Heart left ventricle (tissue), 16 donors: ENCODE measurements around the gene ACADSB. TPM values are rescaled to one million over a fixed set of nuclear protein-coding genes. Genes with fewer than 3 reads are reported as not detected.

ENCODE experiments used
- ATAC-seq, 4 donors: fragments of 200-7000 bp; cut with Tn5 transposase; one replicate each; pipeline ENCODE4 v1.9.1; 2020 to 2022; ENCODE audit warnings: moderate library complexity in 4 of 4, mild to moderate bottlenecking in 3 of 4, moderate number of reproducible peaks in 1 of 4
- DNase-seq, 5 donors: peaks; one replicate each; pipeline ENCODE4 v3.0.0-alpha.2; 2020
- H3K27ac ChIP-seq, 12 donors: fragments of 200-600 bp; sonication (generic) in 4 of 12; one replicate each; pipeline versions ENCODE4 v1.5.0 to v1.8.0; 2016 to 2022; ENCODE audit warnings: mild to moderate bottlenecking in 2 of 12
- H3K27me3 ChIP-seq, 9 donors: fragments of 200-600 bp; sonication (generic) in 2 of 9; one replicate each; pipeline versions ENCODE4 v1.5.1 to v1.8.0; 2016 to 2022; ENCODE audit warnings: mild to moderate bottlenecking in 3 of 9
- H3K36me3 ChIP-seq, 9 donors: fragments of 200-600 bp; sonication (generic) in 2 of 9; one replicate each; pipeline versions ENCODE4 v1.5.0 to v1.8.0; 2018 to 2022; ENCODE audit warnings: mild to moderate bottlenecking in 2 of 9
- H3K4me1 ChIP-seq, 12 donors: fragments of 200-600 bp; sonication (generic) in 4 of 12; one replicate each; pipeline versions ENCODE4 v1.5.0 to v1.8.0; 2016 to 2022; ENCODE audit warnings: mild to moderate bottlenecking in 3 of 12
- H3K4me3 ChIP-seq, 12 donors: fragments of 200-600 bp; sonication (generic) in 4 of 12; one replicate each; pipeline versions ENCODE4 v1.5.0 to v1.8.0; 2017 to 2022; ENCODE audit warnings: mild to moderate bottlenecking in 9 of 12, moderate library complexity in 4 of 12
- H3K9me3 ChIP-seq, 12 donors: fragments of 200-600 bp; sonication (generic) in 4 of 12; one replicate each; pipeline versions ENCODE4 v1.5.0 to v1.8.0; 2016 to 2022; ENCODE audit warnings: mild to moderate bottlenecking in 1 of 12
- CTCF ChIP-seq, 12 donors: fragments of 200-600 bp; sonication (generic) in 4 of 12; IDR thresholded peaks; one replicate each; pipeline versions ENCODE4 v1.5.0 to v1.8.0; 2018 to 2022; ENCODE audit warnings: antibody characterized with exemption in 12 of 12, mild to moderate bottlenecking in 5 of 12
- POLR2A ChIP-seq, 2 donors: fragments of 450-650 bp; IDR thresholded peaks; one replicate each; pipeline ENCODE4 v1.6.1; 2017; ENCODE audit warnings: antibody characterized with exemption in 2 of 2, mild to moderate bottlenecking in 2 of 2, moderate library complexity in 2 of 2
- WGBS, 4 donors: extraction: QIAGEN DNeasy Blood & Tissue Kit in 2 of 4; methylation state at CpG; one replicate each; pipeline versions ENCODE4 v1.1.5 to v1.1.7; 2013 to 2018; 5-methylcytosine and 5-hydroxymethylcytosine counted together
- intact Hi-C, 10 donors: fragments of 100-400 bp; cut with DNase I; formaldehyde crosslinking; loops; one replicate each; pipeline versions ENCODE4 v1.11.1 to v1.14.2; 2022
- polyA plus RNA-seq, 2 donors: library from polyadenylated mRNA; stranded (reverse); fragments of 200-250 nt; gene quantifications; one replicate each; pipeline ENCODE4 v1.2.3, GENCODE V29; 2013
- total RNA-seq, 9 donors: library from RNA; depleted of rRNA in 2 of 9; stranded (reverse); fragments of >200 nt in 2 of 9; fragmentation: NEBNext Ultra II Directional in 3 of 9; extraction: Animal tissue kit (Norgen Biotek cat#: 25700) in 3 of 9; gene quantifications; one replicate each; pipeline versions ENCODE4 v1.1.0 to v1.2.4, GENCODE V29; 2016 to 2023
- donor health status: ischemic (EF 13 %, LVEDD 7.1; RV severe dilation, severe dysfunction).
- donor health status: healthy with polysubstance abuse.
- donor health status: DM: no; HTN: yes; CAD: no.
- donor health status: DM: no; HTN: no; CAD: no.
- donor health status: ischemic (EF 25% LVEDD 6.9; RV normal size, moderate dysfunction).
- donor health status: ischemic (EF 25% LVEDD 5.7; RV mildly dilated, moderate dysfunction).
- donor health status: healthy.
- donor health status: DM: yes; HTN: yes; CAD: no.
- donor health status: ischemic (EF 35%, LVEDD 5.7; RV mildly dilated, moderate dysfunction).
- donor health status: nonischemic (EF 11% LVEDD 7.7; RV severe dilation, severe dysfunction).
- donor health status: DM: yes; HTN: yes; CAD: no.
- donor health status: PGD.
- donor health status: ischemic (EF 29% LVEDD 5.4; RV normal size, mild dysfunction).
- donor health status: nonischemic (EF 23%, LVEDD 6.1; RV moderate dilation, normal function).

The ACADSB gene
- total and polyA plus RNA-seq, 11 donors = 9.6 to 102 (median 53.4) TPM

GRCh38 chr10:122981066-122981464 is 27.7 kb upstream of the ACADSB start:
- intact Hi-C loops = loop anchor here in 4 of 10 donors (2.0 to 10.0 kb wide), 3 partner anchors 26 to 606 kb away; partner anchors contain the start of genes C10orf88 (in 2 of the 4), ACADSB (in 1 of the 4), IKZF5 (in 1 of the 4) and PLEKHA1 (in 1 of the 4)
- peak overlapping the region in 11 of 12 donors; percentile 41 to 92 (median 75) for H3K4me3 ChIP-seq

GRCh38 chr10:122983898-122984297 is 24.9 kb upstream of the ACADSB start:
- no peaks in the 10 kb centered on the region for H3K9me3 ChIP-seq
- H3K4me1 ChIP-seq = peaks cover 0 to 13% (median 6%) of the 10 kb centered on the region in 12 donors
- H3K27me3 ChIP-seq = no peaks in the 10 kb centered on the region
- DNase-seq = no peak
- no peak for TF ChIP-seq POLR2A (IDR thresholded peaks at IDR 0.05)
- TF ChIP-seq CTCF (IDR thresholded peaks at IDR 0.05) = no peak
- H3K4me3 ChIP-seq = no peak overlapping the region
- no peak for ATAC-seq
- intact Hi-C loops = loop anchor here in 1 of 10 donors (10.0 kb wide), 1 partner anchor 609 kb away; the partner anchor contains the start of gene PLEKHA1
- peaks cover 0 to 24% (median 6%) of the 10 kb centered on the region in 9 donors for H3K36me3 ChIP-seq
- 96 to 98% (median 97%) methylated on average over 6 of the region's 6 CpGs for WGBS, 4 donors
- H3K27ac ChIP-seq = no peak overlapping the region

More at GRCh38 chr10:122981066-122981464, 27.7 kb upstream of the ACADSB start:
- no peak for DNase-seq
- H3K9me3 ChIP-seq = no peaks in the 10 kb centered on the region
- H3K27ac ChIP-seq = peak overlapping the region in 3 of 12 donors; percentile 86 to 94 (median 90)
- H3K27me3 ChIP-seq = no peaks in the 10 kb centered on the region
- ATAC-seq = no peak
- H3K36me3 ChIP-seq = peaks cover 0 to 16% (median 3%) of the 10 kb centered on the region in 9 donors
- TF ChIP-seq POLR2A (IDR thresholded peaks at IDR 0.05) (no peak), CTCF (IDR thresholded peaks at IDR 0.05) (peak in 3 of 12 donors; percentile 24 to 35 (median 27))
- peaks cover 0 to 13% (median 6%) of the 10 kb centered on the region in 12 donors for H3K4me1 ChIP-seq
- WGBS, 4 donors = 22 to 33% (median 29%) methylated on average over 4 of the region's 4 CpGs

- 98 to 100% (median 99%) methylated on average over 2 of the region's 2 CpGs for WGBS, 4 donors
- Histone ChIP-seq H3K9me3 (no peaks in the 10 kb centered on the region), H3K27ac (no peak overlapping the region), H3K36me3 (peaks cover 0 to 27% (median 9%) of the 10 kb centered on the region in 9 donors), H3K4me1 (peaks cover 0 to 9% (median 3%) of the 10 kb centered on the region in 12 donors), H3K27me3 (no peaks in the 10 kb centered on the region), H3K4me3 (no peak overlapping the region)
- DNase-seq (no peak), ATAC-seq (no peak)
- TF ChIP-seq POLR2A (IDR thresholded peaks at IDR 0.05) (no peak), CTCF (IDR thresholded peaks at IDR 0.05) (no peak)
- intact Hi-C loops = loop anchor here in 1 of 10 donors (10.0 kb wide), 1 partner anchor 610 kb away; the partner anchor contains the start of gene PLEKHA1
Measured at GRCh38 chr10:122984708-122985107, 24.1 kb upstream of the ACADSB start.

GRCh38 chr10:122986335-122986734 is 22.5 kb upstream of the ACADSB start:
- Histone ChIP-seq H3K36me3 (peaks cover 0 to 43% (median 11%) of the 10 kb centered on the region in 9 donors), H3K27me3 (no peaks in the 10 kb centered on the region), H3K4me1 (no peaks in the 10 kb centered on the region), H3K27ac (no peak overlapping the region), H3K9me3 (no peaks in the 10 kb centered on the region), H3K4me3 (no peak overlapping the region)
- ATAC-seq (no peak), DNase-seq (no peak)
- TF ChIP-seq POLR2A (IDR thresholded peaks at IDR 0.05) (no peak), CTCF (IDR thresholded peaks at IDR 0.05) (no peak)
- intact Hi-C loops = loop anchor here in 1 of 10 donors (10.0 kb wide), 1 partner anchor 612 kb away; the partner anchor contains the start of gene PLEKHA1
- 87 to 91% (median 90%) methylated on average over 6 of the region's 6 CpGs for WGBS, 4 donors
